Loucy (cell line): ENCODE data around the gene ARL14EP.

Source experiments
- CTCF ChIP-seq: fragments of 200-600 bp; sonication (generic); conservative IDR thresholded peaks from 2 replicates; pipeline ENCODE4 v1.5.1; 2014; ENCODE audit warnings: mild to moderate bottlenecking, antibody characterized with exemption, low read length
- EZH2phosphoT487 ChIP-seq: fragments of 200-600 bp; IDR thresholded peaks from 2 replicates; pipeline ENCODE4 v1.6.1; 2018; ENCODE audit warnings: antibody characterized with exemption, mild to moderate bottlenecking, moderate library complexity, borderline replicate concordance

DNA sequence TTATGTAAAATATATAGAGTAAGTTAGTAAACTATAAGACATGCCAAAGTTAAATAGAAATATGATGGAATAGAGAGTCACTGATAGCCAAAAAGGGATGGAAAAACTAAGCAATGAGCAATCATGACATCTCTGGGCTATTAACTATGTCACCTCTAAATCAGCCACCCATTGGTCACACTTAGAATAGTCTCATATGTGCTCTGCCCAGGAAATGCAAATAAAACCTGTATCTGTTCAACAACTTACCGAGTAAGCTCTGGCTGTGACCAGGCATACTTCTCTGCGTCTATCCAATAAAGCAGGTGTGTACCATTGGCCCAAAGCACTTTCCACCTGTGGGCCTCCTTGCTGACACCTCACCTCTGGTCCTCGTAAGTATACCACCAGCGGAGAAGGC lies 1.6 kb upstream of the ARL14EP start:
- TF ChIP-seq EZH2phosphoT487 = no peak
- TF ChIP-seq CTCF = no peak
